Stimulated activated CD8-positive, alpha-beta memory T cell treated with anti-CD3 and anti-CD28 coated beads, Interleukin-2, amount 100 ng/mL, for 1 hour (primary cell): ENCODE data around the gene SMG6.
"Not testable (repeated sequence)": the region's sequence is repeated elsewhere in the genome, so short reads cannot be mapped to it uniquely, and the experiment has no call there.

ENCODE experiments used
- DNase-seq, 2 donors: peaks; one replicate each; pipeline ENCODE4 v3.0.0-alpha.2; 2020; ENCODE audit warnings: low read depth in 2 of 2

Gene SMG6

DNA sequence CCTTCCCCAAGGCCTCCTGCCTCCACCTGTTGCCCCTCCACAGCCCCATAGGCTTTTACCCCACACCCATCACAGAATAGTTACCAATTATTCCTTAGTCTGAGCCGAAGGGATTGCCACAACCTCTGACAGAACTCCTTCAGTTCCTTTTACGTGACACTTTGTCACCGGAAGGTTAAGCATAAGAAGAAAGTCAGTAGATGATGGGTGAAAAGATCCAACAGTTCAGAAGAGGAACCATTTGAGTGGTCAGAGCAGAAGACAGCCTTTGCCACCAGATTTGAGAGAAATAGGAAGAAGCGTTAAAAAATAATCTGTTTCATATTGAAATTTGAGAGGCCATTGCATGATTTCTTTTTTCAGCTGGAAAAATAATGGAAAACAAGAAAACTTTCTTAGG lies 1.3 kb upstream of the SMG6 start:
- DNase-seq, result no peak

DNA sequence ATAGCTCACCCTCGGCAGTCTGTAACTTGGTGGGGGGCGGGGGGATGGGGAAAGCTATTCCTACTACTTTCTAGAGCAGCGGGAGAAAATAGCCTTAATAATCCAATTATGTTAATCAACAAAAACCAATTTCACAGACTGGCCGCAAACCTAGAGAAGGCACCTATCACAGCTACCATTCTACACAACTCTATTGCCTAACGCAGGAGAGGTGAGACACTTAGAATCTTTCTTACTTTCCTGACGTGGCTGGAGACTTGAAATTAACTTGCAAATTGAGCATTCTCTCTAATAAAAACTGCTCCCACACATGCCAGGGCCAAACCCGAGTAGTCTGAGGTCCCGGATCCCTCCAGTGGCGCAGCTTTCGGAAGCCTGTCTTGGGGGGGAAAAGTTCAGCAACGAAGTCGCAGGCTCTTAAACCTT lies 794 bp downstream of the SMG6 start:
- DNase-seq, result peak in 1 of 2 donors; percentile 0

DNA sequence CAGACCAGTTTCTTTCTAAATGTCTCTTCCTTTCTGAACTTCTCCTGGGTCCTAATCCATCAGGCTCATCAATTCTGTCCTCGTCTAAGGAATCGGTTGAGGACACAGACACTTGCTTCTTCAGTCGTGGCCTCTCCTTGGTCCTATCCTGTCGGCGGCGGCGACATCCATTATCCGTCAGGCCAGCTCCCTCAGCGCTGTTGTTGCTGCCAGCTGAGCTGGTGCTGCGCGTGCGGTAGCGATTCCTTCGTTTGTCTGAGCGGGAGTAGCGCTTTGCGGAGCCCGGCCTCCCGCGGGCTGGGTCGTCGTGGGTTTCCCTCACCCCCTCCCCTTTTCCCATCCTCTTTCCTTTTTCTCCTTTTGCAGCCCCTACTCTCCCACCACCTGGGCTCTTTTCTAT lies 3.8 kb downstream of the SMG6 start:
- no peak for DNase-seq

DNA sequence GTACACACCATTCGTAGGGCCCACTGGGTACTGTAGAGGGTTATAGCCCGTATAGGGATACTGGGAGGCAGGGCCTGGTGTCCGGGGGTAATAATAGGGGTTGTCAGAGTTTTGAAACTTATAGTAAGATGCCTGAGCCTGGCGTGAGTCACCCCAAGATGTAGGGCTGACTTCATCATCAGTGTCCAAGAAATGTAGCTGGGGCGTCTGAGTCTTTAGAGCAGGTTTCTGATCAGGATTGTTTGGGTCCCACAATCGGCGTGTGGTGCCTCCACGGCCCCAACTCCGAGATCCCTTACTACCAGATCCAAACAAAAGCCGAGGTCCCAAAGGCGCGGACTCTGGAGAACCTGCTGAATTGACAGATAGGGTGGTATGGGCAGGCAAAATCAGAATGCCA lies 4.4 kb downstream of the SMG6 start:
- no peak for DNase-seq

DNA sequence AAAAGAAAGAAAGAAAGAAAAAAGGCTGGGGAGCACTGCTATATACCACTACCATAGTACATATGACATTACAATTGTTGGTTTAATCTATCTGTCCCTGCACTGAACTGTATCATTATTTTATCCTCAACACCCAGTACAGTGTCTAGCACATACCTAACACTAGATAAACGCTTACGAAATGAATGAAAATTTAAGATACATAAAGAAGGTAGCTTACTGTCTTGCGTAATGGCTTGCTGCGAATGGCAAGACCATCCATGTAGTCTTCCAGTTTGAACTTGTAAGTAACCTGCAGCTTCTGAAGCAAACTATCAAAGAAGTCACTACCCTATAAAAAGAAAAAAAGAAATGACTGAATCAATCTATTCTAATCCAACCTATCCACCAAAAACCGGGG lies 6.6 kb downstream of the SMG6 start:
- DNase-seq, result no peak

DNA sequence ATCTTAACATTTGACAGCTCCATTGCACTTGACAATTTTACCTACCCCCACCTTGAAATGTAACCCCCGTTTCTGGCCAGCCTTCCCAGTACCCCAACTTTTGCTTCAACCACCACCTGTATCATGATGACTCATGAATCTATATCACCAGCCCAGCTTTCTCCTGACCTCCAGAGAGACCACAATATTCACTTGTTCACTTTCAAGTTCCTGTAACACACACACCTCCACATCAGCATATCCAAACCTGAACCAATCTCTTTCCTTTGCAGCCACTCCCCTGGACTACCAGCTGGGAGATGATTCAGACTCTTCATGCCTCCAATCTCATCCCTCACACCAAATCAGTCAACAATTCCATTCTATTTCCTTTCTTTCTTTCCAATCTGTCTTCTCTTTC lies 8.0 kb downstream of the SMG6 start:
- DNase-seq, result no peak

DNA sequence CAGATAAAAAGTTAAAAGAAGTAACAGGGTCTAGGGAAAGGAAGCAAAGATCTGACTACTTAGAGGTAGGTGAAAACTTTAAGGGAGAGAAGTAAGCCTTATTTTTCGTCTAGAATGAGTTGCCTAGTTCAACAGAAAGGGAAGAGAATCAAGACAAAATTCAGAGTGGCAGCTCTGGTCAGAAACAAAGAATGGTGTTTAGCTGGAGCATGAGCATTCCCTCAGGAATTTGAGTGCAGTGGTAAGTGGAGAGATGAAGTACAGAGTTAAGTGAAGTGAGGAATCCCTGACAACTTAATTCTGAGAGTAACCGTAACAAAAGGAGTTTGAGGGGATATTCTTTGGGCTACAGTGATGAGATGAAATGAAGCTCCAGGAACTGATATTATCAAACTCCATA lies 11.5 kb downstream of the SMG6 start:
- no peak for DNase-seq

DNA sequence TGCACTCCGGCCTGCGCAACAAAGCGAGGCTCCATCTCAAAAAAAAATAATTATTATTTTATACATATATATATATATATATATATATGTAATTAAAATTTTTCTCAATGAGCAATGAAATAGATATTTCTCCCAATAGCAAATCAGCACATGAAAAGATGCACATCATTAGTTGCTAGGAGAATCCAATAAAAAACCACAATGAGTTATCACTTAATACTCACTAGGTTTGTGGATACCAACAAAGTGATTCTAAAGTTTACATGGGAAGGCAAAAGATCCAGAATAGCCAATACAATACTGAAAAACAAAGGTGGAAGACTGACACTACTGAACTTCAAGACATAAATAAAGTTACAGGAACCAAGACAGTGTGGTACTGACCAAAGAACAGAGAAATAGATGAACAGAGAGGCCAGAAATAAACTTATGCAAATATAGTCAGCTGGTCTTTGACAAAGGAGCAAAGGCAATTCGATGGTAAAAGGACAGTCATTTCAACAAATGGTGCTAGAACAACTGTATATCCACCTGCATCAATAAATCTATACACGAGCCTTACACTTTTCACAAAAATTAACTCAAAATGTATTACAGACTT lies 13.6 kb downstream of the SMG6 start:
- DNase-seq, result no peak

DNA sequence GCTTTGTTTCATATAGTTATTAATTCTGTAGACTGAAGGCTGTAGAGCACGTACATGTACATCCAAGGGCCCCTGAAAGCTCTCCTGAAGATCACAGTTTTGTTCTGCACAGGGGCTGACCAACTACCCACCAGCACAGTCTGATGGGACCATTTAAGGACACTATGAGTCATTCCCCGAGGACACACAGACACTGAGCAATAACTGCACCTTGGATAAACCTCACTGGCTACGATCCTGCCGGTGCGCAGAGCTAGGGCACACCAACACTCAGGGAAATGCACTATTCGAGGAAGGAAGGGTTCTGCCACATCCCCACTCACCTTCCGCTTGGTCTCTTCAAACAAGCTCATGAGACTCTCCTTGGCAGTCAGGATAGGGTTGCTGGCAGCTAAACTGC lies 20.3 kb downstream of the SMG6 start:
- no peak for DNase-seq

DNA sequence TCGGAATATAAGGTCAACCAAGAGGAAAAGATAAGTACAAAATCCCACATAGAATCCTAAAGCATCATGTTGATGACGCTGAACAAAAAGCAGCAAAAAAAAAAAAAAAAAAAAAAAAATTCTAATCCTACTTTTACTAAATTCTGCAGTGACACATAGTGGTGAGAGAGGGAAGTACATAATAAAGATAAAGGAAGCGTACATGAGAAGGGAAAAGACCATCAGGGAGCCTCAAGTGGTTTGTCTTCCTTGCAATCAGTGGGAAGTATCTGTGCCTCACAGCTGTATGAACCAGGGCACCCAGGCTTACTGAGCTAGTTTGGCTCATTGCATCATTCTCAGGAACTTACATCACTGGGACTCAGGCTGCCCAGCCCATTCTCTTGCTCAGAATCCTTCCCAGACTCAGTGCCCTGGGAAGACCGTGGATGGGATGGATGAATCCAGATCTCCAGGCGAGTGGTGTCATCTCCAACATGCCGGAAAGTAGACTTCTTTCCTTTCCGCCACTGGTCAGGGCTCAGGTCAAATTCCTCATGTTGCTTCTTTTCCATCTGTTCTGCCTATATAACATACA lies 21.2 kb downstream of the SMG6 start:
- no peak for DNase-seq

DNA sequence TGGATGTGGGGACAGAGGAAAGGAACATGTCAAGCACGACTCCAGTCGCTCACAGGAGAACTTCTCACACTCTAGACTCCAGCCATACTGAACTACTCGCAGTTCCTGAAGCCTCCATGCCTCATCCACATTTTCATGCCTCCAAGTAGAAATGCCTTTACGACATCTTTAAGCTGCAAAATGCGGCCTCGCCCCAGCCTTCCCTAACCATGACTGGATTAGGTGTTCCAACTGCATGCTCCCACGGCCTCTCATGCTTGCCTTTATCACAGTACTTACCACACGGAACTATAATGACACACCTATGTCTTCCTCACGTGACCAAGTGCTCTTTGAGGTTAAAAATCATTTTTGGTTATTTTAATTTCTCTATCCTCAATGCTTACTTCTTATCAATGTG lies 23.9 kb downstream of the SMG6 start:
- no peak for DNase-seq

DNA sequence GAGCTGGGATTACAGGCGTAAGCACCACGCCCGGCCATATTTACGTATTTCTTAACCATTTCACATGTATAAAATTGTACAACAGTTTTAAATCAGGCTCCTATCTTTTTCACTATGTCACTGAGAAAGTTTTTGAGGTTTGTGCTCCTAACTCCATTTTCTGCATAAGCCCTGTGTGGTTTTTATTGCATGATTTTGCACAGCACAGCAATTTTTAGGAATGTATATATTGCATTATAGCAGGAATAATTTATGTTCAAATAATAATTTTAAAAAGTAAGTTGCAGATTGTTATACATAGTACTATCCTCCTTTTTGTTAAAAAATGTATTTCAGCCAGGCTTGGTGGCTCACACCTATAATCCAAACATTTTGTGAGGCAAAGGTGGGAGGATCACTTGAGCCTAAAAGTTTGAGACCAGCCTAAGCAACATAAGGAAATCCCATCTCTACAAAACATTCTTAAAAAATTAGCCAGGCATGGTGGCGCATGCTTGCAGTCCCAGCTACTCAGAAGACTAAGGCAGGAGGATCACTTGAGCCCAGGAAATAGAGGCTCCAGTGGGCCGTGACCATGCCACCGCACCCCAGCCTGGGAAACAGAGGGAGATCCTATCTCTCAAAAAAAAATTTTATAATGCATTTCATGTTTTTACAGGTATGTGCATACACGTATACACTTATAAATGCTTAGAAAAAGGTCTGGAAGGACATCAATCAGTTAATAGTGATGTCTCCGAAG lies 26.0 kb downstream of the SMG6 start:
- no peak for DNase-seq

DNA sequence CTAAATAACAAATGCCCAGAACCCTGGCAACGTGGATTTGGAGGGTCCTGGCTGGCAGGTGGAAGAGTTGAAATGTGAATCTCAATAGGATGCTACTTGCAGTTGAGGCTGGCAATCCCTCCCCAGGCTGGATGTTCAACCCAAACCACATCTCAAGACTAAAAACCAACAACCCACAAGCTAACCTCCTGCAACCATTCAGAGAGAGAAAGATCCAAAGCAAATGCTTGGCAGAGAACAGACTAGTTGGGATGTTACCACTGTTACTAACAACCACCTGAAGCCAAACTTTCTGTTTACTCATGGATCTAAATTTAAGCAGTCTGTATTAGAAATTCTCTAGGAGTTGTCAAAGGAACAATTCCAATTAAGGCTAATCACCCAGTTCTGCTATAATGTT lies 27.9 kb downstream of the SMG6 start:
- no peak for DNase-seq

DNA sequence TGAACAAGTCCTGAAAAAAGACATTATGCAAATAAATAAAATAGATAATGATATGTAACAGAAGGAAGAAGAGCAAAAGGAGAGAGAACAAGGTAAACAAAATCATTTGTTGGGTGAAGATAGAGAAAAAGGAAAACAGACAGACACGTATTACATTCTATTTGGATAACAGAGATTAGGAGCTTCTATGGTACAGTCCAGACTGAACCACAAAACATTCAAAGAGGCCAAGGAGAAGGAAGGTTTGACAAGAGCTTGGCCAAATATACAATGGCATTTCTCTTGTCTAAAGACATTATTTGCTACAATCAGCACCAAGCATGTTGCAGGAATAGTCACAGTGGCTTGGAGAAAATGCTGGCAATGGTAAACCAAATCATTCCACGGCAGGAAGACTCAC lies 29.2 kb downstream of the SMG6 start:
- DNase-seq, result no peak

DNA sequence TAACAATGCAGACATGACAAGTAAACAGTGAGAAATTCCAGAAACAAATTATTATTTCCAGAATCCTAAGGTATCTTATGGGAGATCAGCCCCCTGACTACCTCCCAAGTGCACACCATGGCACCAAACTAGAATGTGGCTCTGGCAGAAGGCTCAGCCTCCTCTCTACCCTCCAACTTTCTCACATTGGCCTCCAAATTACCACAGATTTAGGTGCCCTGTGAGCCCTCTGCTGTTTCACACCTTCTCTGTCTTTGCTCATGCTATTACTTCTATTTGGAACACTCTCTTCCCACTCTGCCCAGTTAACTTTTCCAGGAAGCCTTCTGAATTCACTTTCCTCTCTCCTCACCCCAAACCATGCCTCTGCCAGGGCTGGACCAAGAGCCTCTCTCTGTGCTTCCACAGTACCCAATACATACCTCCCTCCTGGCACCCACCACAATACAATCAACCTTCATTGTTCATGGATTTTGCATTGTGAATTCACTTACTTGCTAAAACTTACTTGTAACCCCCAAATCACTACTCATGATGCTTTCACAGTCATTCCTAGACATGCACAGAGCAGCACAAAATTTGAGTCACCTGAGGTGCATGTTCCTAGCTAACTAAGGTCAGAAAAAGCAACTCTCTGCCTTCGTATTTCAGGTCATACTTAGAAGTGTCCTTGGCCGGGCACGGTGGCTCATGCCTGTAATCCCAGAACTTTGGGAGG lies 31.4 kb downstream of the SMG6 start:
- no peak for DNase-seq

DNA sequence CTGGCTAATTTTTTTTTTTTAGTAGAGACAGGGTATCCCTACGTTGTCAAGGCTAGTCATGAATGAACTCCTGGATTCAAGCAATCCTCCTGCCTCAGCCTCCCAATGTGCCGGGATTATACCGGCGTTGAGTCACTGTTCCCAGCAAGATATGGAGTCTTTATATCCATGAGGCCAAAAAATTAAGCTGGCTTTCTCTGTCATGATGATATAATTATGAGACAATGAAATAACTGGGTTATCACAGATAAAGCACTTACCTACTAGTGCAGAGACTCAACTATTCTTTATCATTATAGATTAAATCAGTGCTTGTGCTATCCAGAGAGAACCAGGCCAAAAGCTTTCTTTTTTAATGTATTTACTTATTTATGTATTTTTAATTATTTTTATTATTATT lies 36.2 kb downstream of the SMG6 start:
- no peak for DNase-seq

DNA sequence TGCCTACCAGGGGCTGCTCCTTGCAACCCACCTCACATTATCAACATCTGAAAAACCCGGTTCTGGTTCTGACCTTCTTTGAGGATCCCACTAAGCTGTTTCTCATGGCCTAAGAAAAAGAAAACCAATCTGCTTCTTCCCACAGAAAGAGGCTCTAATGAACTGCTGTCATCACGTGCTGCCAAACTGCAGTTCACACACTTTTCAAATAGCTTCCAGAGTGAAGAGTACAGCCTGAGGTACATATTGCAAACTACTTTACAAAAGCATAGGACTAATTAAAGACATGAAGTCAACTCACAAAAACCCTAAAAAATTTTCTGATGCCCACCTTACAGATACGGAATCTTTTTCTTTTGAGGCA lies 36.7 kb downstream of the SMG6 start:
- no peak for DNase-seq

DNA sequence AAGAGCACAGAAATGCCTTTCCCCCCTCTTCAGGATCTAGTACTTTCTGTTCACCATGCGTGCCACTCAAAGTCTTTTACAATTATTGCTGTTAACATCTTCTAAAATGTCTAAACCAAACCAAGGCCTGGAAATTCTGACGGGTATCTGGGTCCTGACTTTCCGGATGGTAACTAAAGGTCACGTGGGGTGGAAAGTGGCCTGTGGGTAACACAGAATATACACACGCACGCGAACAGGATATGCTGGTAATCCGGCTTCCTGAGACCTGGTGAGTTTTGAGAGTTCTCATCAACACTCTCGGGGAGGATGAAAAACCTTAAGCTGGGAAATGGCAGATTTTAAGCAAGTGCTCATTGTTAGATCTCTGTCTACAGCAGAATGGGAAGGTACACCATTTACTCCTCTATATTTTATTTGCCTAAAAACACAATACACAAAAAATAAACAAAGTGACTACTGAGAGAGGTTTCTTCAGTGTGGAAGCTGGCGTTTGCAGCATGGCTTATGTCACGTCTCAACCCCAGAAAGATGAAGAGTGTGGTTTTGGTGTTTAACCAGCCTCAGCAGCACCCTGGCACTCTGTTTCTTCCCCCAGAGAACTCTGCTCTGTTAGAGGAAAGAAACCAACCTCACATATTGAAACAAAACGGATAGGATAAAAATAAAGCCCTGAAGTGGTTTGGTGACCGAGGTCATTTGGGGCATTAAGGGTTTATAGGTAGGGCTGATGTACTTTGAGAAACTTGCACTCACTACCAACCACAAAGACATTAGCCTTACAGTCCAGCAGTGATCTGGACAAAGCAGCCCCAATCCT lies 37.3 kb downstream of the SMG6 start:
- DNase-seq, result peak; percentile 72 to 74

DNA sequence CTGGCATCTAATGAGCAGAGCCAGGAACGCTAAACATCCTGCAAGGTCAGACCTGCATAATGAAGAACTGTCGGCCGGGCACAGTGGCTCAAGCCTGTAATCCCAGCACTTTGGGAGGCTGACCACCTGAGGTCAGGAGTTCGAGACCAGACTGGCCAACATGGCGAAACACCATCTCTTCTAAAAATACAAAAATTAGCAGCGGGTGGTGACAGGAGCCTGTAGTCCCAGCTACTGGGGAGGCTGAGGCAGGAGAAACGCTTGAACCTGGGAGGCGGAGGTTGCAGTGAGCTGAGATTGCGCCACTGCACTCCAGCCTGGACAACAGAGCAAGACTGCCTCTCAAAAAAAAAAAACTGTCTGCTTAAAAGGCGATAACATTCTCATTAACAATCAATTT lies 38.4 kb downstream of the SMG6 start:
- DNase-seq, result not testable (repeated sequence)

DNA sequence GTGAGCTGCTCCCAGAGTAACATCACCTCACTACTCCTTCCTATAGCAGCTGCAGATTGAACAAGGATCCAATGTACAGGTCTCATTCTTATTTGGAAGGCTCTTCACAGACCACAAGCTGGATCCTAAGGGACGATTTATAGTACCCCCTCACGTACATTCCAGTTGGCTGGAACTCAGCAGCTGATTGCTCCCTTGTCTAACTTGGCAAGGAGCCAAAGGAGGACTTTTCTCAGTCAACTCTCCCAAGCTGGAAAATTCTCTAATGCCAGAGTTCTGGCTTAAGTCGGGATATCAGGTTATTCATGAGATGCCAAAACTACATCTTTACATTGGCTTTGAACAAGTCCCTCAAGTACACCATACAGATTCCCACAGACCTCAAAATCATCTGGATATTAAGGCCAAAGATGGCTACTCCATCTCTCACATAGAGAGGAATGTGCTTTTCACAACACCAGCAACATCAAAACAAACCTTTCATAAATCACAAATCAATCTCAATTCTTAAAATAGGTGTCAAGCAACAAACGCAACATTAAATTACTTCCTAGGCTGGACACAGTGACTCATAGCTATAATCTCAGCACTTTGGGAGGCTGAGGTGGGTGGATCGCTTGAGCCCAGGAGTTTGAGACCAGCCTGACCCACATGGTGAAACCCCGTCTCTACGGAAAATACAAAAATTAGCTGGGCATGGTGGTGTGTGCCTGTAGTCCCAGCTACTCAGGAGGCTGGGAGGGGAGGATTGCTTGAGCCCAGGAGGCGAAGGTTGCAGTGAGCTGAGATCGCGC lies 39.3 kb downstream of the SMG6 start:
- no peak for DNase-seq
